HCT116 (cell line): Measurements from ENCODE around the gene DCUN1D2. TPM values are rescaled to one million over a fixed set of nuclear protein-coding genes. Genes with fewer than 3 reads are reported as not detected.

Experiments
- ATAC-seq: fragments of 200-7000 bp; cut with Tn5 transposase; 2 replicates; pipeline ENCODE4 v1.9.1; 2020; ENCODE audit warnings: mild to moderate bottlenecking, moderate library complexity
- BruUV-seq: library from RNA; stranded (reverse); fragments of 400-500 nt; replicated peaks from 2 replicates; lab custom pipeline; 2021; lab: Mats Ljungman, UMichigan
- CTCF ChIA-PET: fragments of 300-600 bp; sonication (Branson Sonifier 250); formaldehyde crosslinking; loops from one replicate; lab custom pipeline; 2021; ENCODE audit warnings: antibody characterized with exemption; lab: Charles Lee
- POLR2A ChIA-PET: fragments of 300-600, 350-600 bp; sonication (Branson Sonifier 250); formaldehyde crosslinking; loops from one replicate; lab custom pipeline; 2021; ENCODE audit warnings: antibody characterized with exemption; lab: Charles Lee
- RAD21 ChIA-PET, 2 experiments: fragments of 300-600 bp; sonication (Branson Sonifier 250); formaldehyde crosslinking; loops; one replicate each; lab custom pipeline; 2023; ENCODE audit warnings: low total read pairs in 2 of 2; ENCODE audit not compliant: uncharacterized antibody in 2 of 2, unreplicated experiment in 2 of 2, low non-redundant PET in 1 of 2; lab: Charles Lee
- DNase-seq: peaks from one replicate; pipeline ENCODE4 v3.0.0-alpha.2; 2010; ENCODE audit warnings: low read depth, low spot score
- H2AFZ ChIP-seq: fragments of 200-600 bp; shearing (Covaris generic), sonication (generic); 2 replicates; pipeline ENCODE4 v1.6.1; 2017; ENCODE audit warnings: low read depth, mixed run types, mixed read lengths, antibody characterized with exemption, low read length; ENCODE audit not compliant: poor library complexity, severe bottlenecking
- H3K27ac ChIP-seq: 2 replicates; pipeline ENCODE4 v1.5.1; 2012; ENCODE audit warnings: low read depth, low read length
- H3K27me3 ChIP-seq: fragments of 200-600 bp; sonication (generic); 2 replicates; pipeline ENCODE4 v1.6.1; 2016; ENCODE audit warnings: mixed run types, low read length, mixed read lengths; ENCODE audit not compliant: insufficient read depth
- H3K36me3 ChIP-seq, 2 experiments: fragments of 200-500 bp in 1 of 2; fragments of 200-600 bp in 1 of 2; sonication (Bioruptor generic) in 1 of 2; sonication (generic) in 1 of 2; 2 replicates each; pipeline versions ENCODE4 v1.5.1 to v1.6.1; 2014 to 2016; ENCODE audit warnings: low read length in 2 of 2, inconsistent platforms in 1 of 2, mixed read lengths in 1 of 2, mixed run types in 1 of 2; ENCODE audit not compliant: insufficient read depth in 2 of 2, control insufficient read depth in 1 of 2
- H3K4me1 ChIP-seq, 2 experiments: fragments of 200-600 bp in 1 of 2; sonication (generic) in 1 of 2; 2 replicates each; pipeline versions ENCODE4 v1.5.1 to v1.6.1; 2012 to 2017; ENCODE audit warnings: low read length in 2 of 2, inconsistent platforms in 1 of 2, mild to moderate bottlenecking in 1 of 2, mixed read lengths in 1 of 2, mixed run types in 1 of 2, moderate library complexity in 1 of 2; ENCODE audit not compliant: insufficient read depth in 2 of 2, control insufficient read depth in 1 of 2
- H3K4me2 ChIP-seq: fragments of 200-600 bp; sonication (generic); 2 replicates; pipeline ENCODE4 v1.6.1; 2017; ENCODE audit warnings: mixed run types, low read length, mixed read lengths
- H3K4me3 ChIP-seq, 2 experiments: fragments of 200-600 bp in 1 of 2; sonication (generic) in 1 of 2; replicated peaks in 1 of 2; 2 replicates each; pipeline ENCODE4 v1.5.1; 2011 to 2016; ENCODE audit warnings: low read length in 2 of 2, control low read depth in 1 of 2, low read depth in 1 of 2, mild to moderate bottlenecking in 1 of 2, mixed read lengths in 1 of 2, mixed run types in 1 of 2
- H3K79me2 ChIP-seq: fragments of 200-600 bp; sonication (generic); 2 replicates; pipeline ENCODE4 v1.6.1; 2017; ENCODE audit warnings: mild to moderate bottlenecking, mixed run types, low read length, moderate library complexity, mixed read lengths; ENCODE audit not compliant: insufficient read depth
- H3K9ac ChIP-seq: fragments of 200-600 bp; sonication (generic); 2 replicates; pipeline ENCODE4 v1.6.1; 2016; ENCODE audit warnings: low read length, mixed read lengths
- H3K9me2 ChIP-seq: fragments of 200-600 bp; sonication (generic), shearing (Covaris generic); 2 replicates; pipeline ENCODE4 v1.6.1; 2017; ENCODE audit warnings: mixed run types, mild to moderate bottlenecking, moderate library complexity; ENCODE audit not compliant: insufficient read depth
- H3K9me3 ChIP-seq, 2 experiments: fragments of 200-500 bp in 1 of 2; fragments of 200-600 bp in 1 of 2; sonication (Bioruptor generic) in 1 of 2; sonication (generic) in 1 of 2; 2 replicates each; pipeline ENCODE4 v1.6.1; 2014 to 2017; ENCODE audit warnings: low read length in 2 of 2, mixed read lengths in 2 of 2, inconsistent platforms in 1 of 2, low read depth in 1 of 2, mild to moderate bottlenecking in 1 of 2, mixed run types in 1 of 2, moderate library complexity in 1 of 2; ENCODE audit not compliant: control insufficient read depth in 1 of 2, insufficient read depth in 1 of 2
- H4K20me1 ChIP-seq: fragments of 200-600 bp; sonication (generic), shearing (Covaris generic); 2 replicates; pipeline ENCODE4 v1.6.1; 2017; ENCODE audit warnings: mixed run types, mild to moderate bottlenecking, moderate library complexity; ENCODE audit not compliant: insufficient read depth
- CBX3 ChIP-seq: IDR thresholded peaks from 2 replicates; pipeline ENCODE4 v1.6.1; 2012; ENCODE audit warnings: low read depth
- CTCF ChIP-seq, 3 experiments: fragments of 200-600 bp in 1 of 3; sonication (generic) in 1 of 3; IDR thresholded peaks in 2 of 3; conservative IDR thresholded peaks in 1 of 3; 2 replicates each; pipeline ENCODE4 v1.5.1; 2012 to 2017; ENCODE audit warnings: low read depth in 2 of 3, low read length in 2 of 3, antibody characterized with exemption in 1 of 3, borderline replicate concordance in 1 of 3, control low read depth in 1 of 3, mild to moderate bottlenecking in 1 of 3, mixed read lengths in 1 of 3, mixed run types in 1 of 3, moderate library complexity in 1 of 3; ENCODE audit not compliant: insufficient read depth in 1 of 3
- EGR1 ChIP-seq: IDR thresholded peaks from 2 replicates; pipeline ENCODE4 v1.6.1; 2012; ENCODE audit warnings: low read depth
- ELF1 ChIP-seq: IDR thresholded peaks from 2 replicates; pipeline ENCODE4 v1.6.1; 2012; ENCODE audit warnings: low read depth, borderline replicate concordance
- EZH2 ChIP-seq: fragments of 200-600 bp; sonication (generic); IDR thresholded peaks from 2 replicates; pipeline ENCODE4 v1.6.1; 2017; ENCODE audit warnings: antibody characterized with exemption, mixed run types
- EZH2phosphoT487 ChIP-seq: fragments of 200-600 bp; IDR thresholded peaks from 2 replicates; pipeline ENCODE4 v1.6.1; 2018; ENCODE audit warnings: antibody characterized with exemption, borderline replicate concordance
- POLR2A ChIP-seq: IDR thresholded peaks from 2 replicates; pipeline ENCODE4 v1.7.0; 2011; ENCODE audit warnings: borderline replicate concordance; ENCODE audit not compliant: insufficient read depth, insufficient read length; ENCODE audit errors: extremely low read depth
- REST ChIP-seq: IDR thresholded peaks from 2 replicates; pipeline ENCODE4 v1.6.1; 2012; ENCODE audit warnings: low read depth
- SIN3A ChIP-seq: IDR thresholded peaks from 2 replicates; pipeline ENCODE4 v1.6.1; 2012; ENCODE audit warnings: low read depth
- SP1 ChIP-seq: IDR thresholded peaks from 2 replicates; pipeline ENCODE4 v1.6.1; 2012; ENCODE audit warnings: low read depth
- SRF ChIP-seq: IDR thresholded peaks from 2 replicates; pipeline ENCODE4 v1.6.1; 2012; ENCODE audit warnings: low read depth
- YY1 ChIP-seq: IDR thresholded peaks from 2 replicates; pipeline ENCODE4 v1.6.1; 2011; ENCODE audit warnings: low read length, low read depth, moderate library complexity, mild to moderate bottlenecking; ENCODE audit not compliant: insufficient replicate concordance; ENCODE audit errors: extremely low read depth
- ZBTB33 ChIP-seq: IDR thresholded peaks from 2 replicates; pipeline ENCODE4 v1.6.1; 2011; ENCODE audit warnings: mild to moderate bottlenecking, low read length, moderate library complexity; ENCODE audit not compliant: insufficient replicate concordance; ENCODE audit errors: extremely low read depth
- ZFX ChIP-seq: fragments of 450-650 bp; IDR thresholded peaks from 2 replicates; pipeline ENCODE4 v1.6.1; 2017
- intact Hi-C: fragments of 100-400 bp; cut with micrococcal nuclease; formaldehyde crosslinking; loops from 2 replicates; pipeline ENCODE4 v1.10.0; 2022
- total RNA-seq: library from RNA; stranded (reverse); gene quantifications from one replicate; pipeline ENCODE4 v1.2.1, GENCODE V29; 2021; ENCODE audit not compliant: unreplicated experiment

The DCUN1D2 gene
- total RNA-seq, 1 experiment from 2014 or later: 25.4 TPM

- POLR2A ChIA-PET: no interaction called here
- no TSS peak for BruUV-seq
- Histone ChIP-seq H2AFZ (no peak overlapping the region), H3K4me2 (no peak overlapping the region), H3K9ac (no peak overlapping the region), H3K36me3 (peaks cover 23 to 32% of the 10 kb centered on the region in 2 experiments), H3K27ac (no peak overlapping the region), H3K4me3 (no peak overlapping the region), H3K9me2 (no peaks in the 10 kb centered on the region), H3K9me3 (no peaks in the 10 kb centered on the region), H3K79me2 (peaks cover 6% of the 10 kb centered on the region; the same call in 1 of the 2 replicates), H3K4me1 (no peaks in the 10 kb centered on the region), H4K20me1 (no peaks in the 10 kb centered on the region), H3K27me3 (no peaks in the 10 kb centered on the region)
- RAD21 ChIA-PET: no interaction called here
- ATAC-seq (no peak), DNase-seq (no peak)
- TF ChIP-seq YY1: no peak
- no peak for TF ChIP-seq ZBTB33
- TF ChIP-seq SRF: no peak
- TF ChIP-seq SP1: no peak
- TF ChIP-seq CTCF (IDR thresholded peaks at IDR 0.05 in 2 of 3, conservative IDR thresholded peaks at IDR 0.05 in 1 of 3; ENCODE audit: borderline replicate concordance in 1 of 3, insufficient read depth in 1 of 3, low read depth in 2 of 3, low read length in 2 of 3): no peak
- TF ChIP-seq EZH2: no peak
- TF ChIP-seq ZFX: no peak
- TF ChIP-seq SIN3A: no peak
- no peak for TF ChIP-seq EGR1
- TF ChIP-seq ELF1: no peak
- TF ChIP-seq REST: no peak
- no peak for TF ChIP-seq EZH2phosphoT487
- no peak for TF ChIP-seq POLR2A
- TF ChIP-seq CBX3: no peak
- CTCF ChIA-PET: no interaction called here
- intact Hi-C loops: no loop called here
Observed at GRCh38 chr13:113508521-113509254, 18.2 kb upstream of the DCUN1D2 start.
